ENCODE results near the gene EZR.
"Not testable (repeated sequence)": the region's sequence is repeated elsewhere in the genome, so short reads cannot be mapped to it uniquely, and the experiment has no call there.

GRCh38 chr6:158823616-158824015 lies 4.4 kb upstream of the EZR start:
- TF ChIP-seq POLR2A (IDR thresholded peaks at IDR 0.05; ENCODE audit: low read depth, low read length); CTCF (IDR thresholded peaks at IDR 0.05 in 2 of 3, conservative IDR thresholded peaks at IDR 0.05 in 1 of 3; ENCODE audit: control insufficient read depth in 2 of 3, extremely low read depth in 1 of 3, insufficient read depth in 1 of 3, low read depth in 3 of 3, low read length in 3 of 3); CEBPB (IDR thresholded peaks at IDR 0.05; ENCODE audit: borderline replicate concordance in 1 of 2, low read depth in 2 of 2, low read length in 2 of 2); NR2C2 (IDR thresholded peaks at IDR 0.05; ENCODE audit: borderline replicate concordance, control insufficient read depth, insufficient read length, low read depth); HSF1 (IDR thresholded peaks at IDR 0.05; ENCODE audit: low read depth, low read length); LARP7 (IDR thresholded peaks at IDR 0.05); EZH2 (IDR thresholded peaks at IDR 0.05; ENCODE audit: borderline replicate concordance, control insufficient read depth, low read depth, low read length); RFX5 (IDR thresholded peaks at IDR 0.05; ENCODE audit: low read depth, low read length); POLR2AphosphoS5 (IDR thresholded peaks at IDR 0.05; ENCODE audit: low read length); BCL11A (IDR thresholded peaks at IDR 0.05; ENCODE audit: low read depth, low read length); POLR2AphosphoS2 (IDR thresholded peaks at IDR 0.05; ENCODE audit: low read depth, low read length); CHD2 (IDR thresholded peaks at IDR 0.05; ENCODE audit: borderline replicate concordance, low read depth, low read length): not testable (repeated sequence)
